Measurements from ENCODE around the gene TALDO1.

The TALDO1 gene

GRCh38 chr11:702462-703461, 44.5 kb upstream of the TALDO1 start:
- no peak for DNase-seq (ENCODE audit: insufficient read length, low spot score)
- no peak for FAIRE-seq
- no peak for TF ChIP-seq CTCF (IDR thresholded peaks at IDR 0.05; ENCODE audit: insufficient read depth, missing control alignments)

- TF ChIP-seq CTCF (IDR thresholded peaks at IDR 0.05; ENCODE audit: insufficient read depth, missing control alignments): no peak
- FAIRE-seq: no peak
- no peak for DNase-seq (ENCODE audit: insufficient read length, low spot score)
Measured at GRCh38 chr11:703506-703905, 43.8 kb upstream of the TALDO1 start.

- no peak for FAIRE-seq
- DNase-seq (ENCODE audit: insufficient read length, low spot score): no peak
- no peak for TF ChIP-seq CTCF (IDR thresholded peaks at IDR 0.05; ENCODE audit: insufficient read depth, missing control alignments)
Measured at GRCh38 chr11:704228-704674, 43.0 kb upstream of the TALDO1 start.

GRCh38 chr11:704781-705645, 42.3 kb upstream of the TALDO1 start:
- FAIRE-seq (no peak), DNase-seq (ENCODE audit: insufficient read length, low spot score) (no peak)
- TF ChIP-seq CTCF (IDR thresholded peaks at IDR 0.05; ENCODE audit: insufficient read depth, missing control alignments): no peak

GRCh38 chr11:705646-706438, 41.4 kb upstream of the TALDO1 start, which contains the start of gene EPS8L2:
Gene EPS8L2, plus strand, starts transcription at chr11:706231. Its CDS starts 3,177 bp downstream, at chr11:709408.
- no peak for TF ChIP-seq CTCF (IDR thresholded peaks at IDR 0.05; ENCODE audit: insufficient read depth, missing control alignments)
- DNase-seq (ENCODE audit: insufficient read length, low spot score) (no peak), FAIRE-seq (no peak)

- TF ChIP-seq CTCF (IDR thresholded peaks at IDR 0.05; ENCODE audit: insufficient read depth, missing control alignments): no peak
- FAIRE-seq (no peak), DNase-seq (ENCODE audit: insufficient read length, low spot score) (no peak)
Measured at GRCh38 chr11:706439-706956, 40.8 kb upstream of the TALDO1 start.

Data from D721Med (cell line).